Brain microvascular endothelial cell (primary cell): ENCODE measurements around the gene SLC17A3.

Experiments used
- DNase-seq: peaks from one replicate; pipeline ENCODE4 v3.0.0-alpha.2; 2020
- H3K27ac ChIP-seq: fragments of 250-450 bp; sonication (Bioruptor Pico); 2 replicates; pipeline ENCODE4 v1.5.1; 2020; ENCODE audit warnings: mild to moderate bottlenecking, moderate library complexity
- H3K27me3 ChIP-seq: fragments of 250-450 bp; sonication (Bioruptor Pico); replicated peaks from 2 replicates; pipeline ENCODE4 v1.5.1; 2020; ENCODE audit warnings: mild to moderate bottlenecking
- H3K36me3 ChIP-seq: fragments of 250-450 bp; sonication (Bioruptor Pico); replicated peaks from 2 replicates; pipeline ENCODE4 v1.5.1; 2020; ENCODE audit warnings: mild to moderate bottlenecking
- H3K4me3 ChIP-seq: 2 replicates; pipeline ENCODE4 v1.5.1; 2011; ENCODE audit warnings: low read depth, mild to moderate bottlenecking, control low read depth, low read length, moderate library complexity
- CTCF ChIP-seq: IDR thresholded peaks from 2 replicates; pipeline ENCODE4 v1.5.1; 2011; ENCODE audit warnings: low read depth, mild to moderate bottlenecking, moderate library complexity, low read length, control low read depth, inconsistent platforms; ENCODE audit errors: missing control alignments
- in situ Hi-C: cut with HindIII; loops from 2 replicates; pipeline ENCODE4 v1.10.0; 2017; ENCODE audit warnings: low sequenced_read_pairs, low pct_ligation_motif_present

The SLC17A3 gene

GRCh38 chr6:25863360-25863759, 10.7 kb downstream of the SLC17A3 start:
- no peak overlapping the region for H3K4me3 ChIP-seq
- in situ Hi-C loops = no loop called here
- H3K36me3 ChIP-seq = no peaks in the 10 kb centered on the region
- H3K27me3 ChIP-seq = no peaks in the 10 kb centered on the region
- TF ChIP-seq CTCF = no peak
- no peak for DNase-seq
- no peak overlapping the region for H3K27ac ChIP-seq

- Histone ChIP-seq H3K36me3 (no peaks in the 10 kb centered on the region), H3K27ac (no peak overlapping the region), H3K4me3 (no peak overlapping the region), H3K27me3 (no peaks in the 10 kb centered on the region)
- in situ Hi-C loops = no loop called here
- DNase-seq = no peak
- no peak for TF ChIP-seq CTCF
These were observed 11.8 kb downstream of the SLC17A3 start for GRCh38 chr6:25862199-25862598.

- Histone ChIP-seq H3K4me3 (no peak overlapping the region), H3K27ac (no peak overlapping the region), H3K36me3 (no peaks in the 10 kb centered on the region), H3K27me3 (no peaks in the 10 kb centered on the region)
- in situ Hi-C loops = no loop called here
- DNase-seq = no peak
- no peak for TF ChIP-seq CTCF
These were observed 21.3 kb downstream of the SLC17A3 start for GRCh38 chr6:25852756-25853155.

GRCh38 chr6:25851961-25852360, 22.1 kb downstream of the SLC17A3 start:
- DNase-seq = no peak
- H3K27me3 ChIP-seq = no peaks in the 10 kb centered on the region
- H3K4me3 ChIP-seq = no peak overlapping the region
- no peak for TF ChIP-seq CTCF
- no peak overlapping the region for H3K27ac ChIP-seq
- H3K36me3 ChIP-seq = no peaks in the 10 kb centered on the region
- in situ Hi-C loops = no loop called here

- Histone ChIP-seq H3K36me3 (no peaks in the 10 kb centered on the region), H3K27ac (no peak overlapping the region), H3K4me3 (no peak overlapping the region), H3K27me3 (no peaks in the 10 kb centered on the region)
- no peak for DNase-seq
- in situ Hi-C loops = no loop called here
- no peak for TF ChIP-seq CTCF
These were observed 29.5 kb downstream of the SLC17A3 start for GRCh38 chr6:25844518-25844917.

- no peaks in the 10 kb centered on the region for H3K27me3 ChIP-seq
- DNase-seq = no peak
- no peak overlapping the region for H3K4me3 ChIP-seq
- TF ChIP-seq CTCF = no peak
- H3K36me3 ChIP-seq = no peaks in the 10 kb centered on the region
- no peak overlapping the region for H3K27ac ChIP-seq
- in situ Hi-C loops = no loop called here
These were observed 31.5 kb downstream of the SLC17A3 start for GRCh38 chr6:25842526-25842925.
